B cell (primary cell): ENCODE measurements around the gene KIRREL3. TPM values are rescaled to one million over a fixed set of nuclear protein-coding genes. Genes with fewer than 3 reads are reported as not detected.

Experiments
- ATAC-seq: fragments of 200-7000 bp; cut with Tn5 transposase; one replicate; pipeline ENCODE4 v1.10.0; 2021; ENCODE audit warnings: low read depth, mild to moderate bottlenecking, moderate number of reproducible peaks, moderate library complexity
- CTCF ChIA-PET: fragments of 350-600 bp; sonication (Branson Sonifier 250); formaldehyde crosslinking; loops from one replicate; lab custom pipeline; 2021; ENCODE audit warnings: antibody characterized with exemption, inconsistent platforms; lab: Charles Lee
- POLR2A ChIA-PET: fragments of 350-600 bp; sonication (Branson Sonifier 250); formaldehyde crosslinking; loops from one replicate; lab custom pipeline; 2021; ENCODE audit warnings: antibody characterized with exemption; lab: Charles Lee
- DNase-seq: peaks from one replicate; pipeline ENCODE4 v3.0.0; 2013
- H2AFZ ChIP-seq: 2 replicates; pipeline ENCODE4 v1.6.1; 2012; ENCODE audit warnings: mild to moderate bottlenecking, low read depth, low read length; ENCODE audit not compliant: insufficient read depth, poor library complexity, severe bottlenecking
- H3K27ac ChIP-seq, 2 donors: 1 replicate in 1 of 2; 2 replicates in 1 of 2; pipeline ENCODE4 v1.5.1; 2012 to 2013; ENCODE audit warnings: low read length in 2 of 2, mild to moderate bottlenecking in 2 of 2, moderate library complexity in 1 of 2
- H3K27me3 ChIP-seq, 4 experiments: fragments of 200-600 bp in 1 of 4; sonication (generic) in 1 of 4; replicated peaks in 1 of 4; 1 replicate in 2 of 4; 2 replicates in 2 of 4; pipeline versions ENCODE4 v1.6.1 to v1.7.0; 2013 to 2016; ENCODE audit warnings: low read length in 3 of 4, mild to moderate bottlenecking in 2 of 4, mixed read lengths in 1 of 4, moderate library complexity in 1 of 4; ENCODE audit not compliant: insufficient read depth in 4 of 4, control insufficient read depth in 3 of 4; ENCODE audit errors: control extremely low read depth in 1 of 4
- H3K36me3 ChIP-seq, 2 experiments: replicated peaks in 1 of 2; 1 replicate in 1 of 2; 2 replicates in 1 of 2; pipeline versions ENCODE4 v1.6.1 to v1.7.1; 2013; ENCODE audit warnings: low read length in 1 of 2; ENCODE audit not compliant: insufficient read depth in 2 of 2, control insufficient read depth in 1 of 2; ENCODE audit errors: control extremely low read depth in 1 of 2, extremely low read depth in 1 of 2
- H3K4me1 ChIP-seq, 2 donors: fragments of 200-600 bp in 1 of 2; sonication (generic) in 1 of 2; 1 replicate in 1 of 2; 2 replicates in 1 of 2; pipeline versions ENCODE4 v1.5.1 to v1.6.1; 2013 to 2017; ENCODE audit warnings: low read length in 2 of 2; ENCODE audit not compliant: control insufficient read depth in 2 of 2, insufficient read depth in 2 of 2
- H3K4me2 ChIP-seq: replicated peaks from 2 replicates; pipeline ENCODE3; 2012; ENCODE audit warnings: mild to moderate bottlenecking, low read depth, low read length; ENCODE audit not compliant: poor library complexity, severe bottlenecking
- H3K4me3 ChIP-seq, 5 experiments: fragments of 200-600 bp in 1 of 5; sonication (generic) in 1 of 5; 1 replicate in 3 of 5; 2 replicates in 2 of 5; pipeline versions ENCODE4 v1.5.1 to v1.7.0; 2011 to 2016; ENCODE audit warnings: low read length in 4 of 5, mild to moderate bottlenecking in 4 of 5, low read depth in 2 of 5, control low read depth in 1 of 5, moderate library complexity in 1 of 5; ENCODE audit not compliant: insufficient read depth in 1 of 5; ENCODE audit errors: control extremely low read depth in 1 of 5, extremely low read depth in 1 of 5
- H3K79me2 ChIP-seq: fragments of 200-600 bp; sonication (generic); one replicate; pipeline ENCODE4 v1.6.0; 2016; ENCODE audit warnings: low read length; ENCODE audit not compliant: control insufficient read depth, insufficient read depth
- H3K9ac ChIP-seq: fragments of 200-600 bp; sonication (generic); 2 replicates; pipeline ENCODE4 v1.6.1; 2017; ENCODE audit warnings: mild to moderate bottlenecking, low read length, moderate library complexity
- H3K9me3 ChIP-seq, 3 donors: one replicate each; pipeline versions ENCODE4 v1.6.1 to v1.7.1; 2013; ENCODE audit warnings: low read length in 2 of 3; ENCODE audit not compliant: control insufficient read depth in 2 of 3, insufficient read depth in 1 of 3; ENCODE audit errors: control extremely low read depth in 1 of 3
- H4K20me1 ChIP-seq: 2 replicates; pipeline ENCODE4 v1.6.0; 2012; ENCODE audit warnings: mild to moderate bottlenecking, low read length; ENCODE audit not compliant: insufficient read depth, control insufficient read depth, poor library complexity, severe bottlenecking
- H3K27ac Mint-ChIP-seq: one replicate; pipeline ENCODE4 v1.8.0; 2021; ENCODE audit warnings: mixed read lengths
- H3K27me3 Mint-ChIP-seq: one replicate; pipeline ENCODE4 v1.8.0; 2021; ENCODE audit warnings: mixed read lengths
- H3K4me1 Mint-ChIP-seq: one replicate; pipeline ENCODE4 v1.8.0; 2021; ENCODE audit warnings: mixed read lengths
- H3K4me3 Mint-ChIP-seq: one replicate; pipeline ENCODE4 v1.8.0; 2021; ENCODE audit warnings: mixed read lengths
- H3K9me3 Mint-ChIP-seq: one replicate; pipeline ENCODE4 v1.8.0; 2022; ENCODE audit warnings: mixed read lengths; ENCODE audit not compliant: insufficient read depth
- CTCF ChIP-seq: fragments of 200-600 bp; IDR thresholded peaks from one replicate; pipeline ENCODE4 v1.8.0; 2022; ENCODE audit warnings: antibody characterized with exemption, mild to moderate bottlenecking
- EZH2 ChIP-seq: IDR thresholded peaks from 2 replicates; pipeline ENCODE4 v1.6.1; 2012; ENCODE audit warnings: borderline replicate concordance, low read depth, mild to moderate bottlenecking, moderate library complexity, low read length; ENCODE audit not compliant: insufficient read depth, poor library complexity, severe bottlenecking
- WGBS: methylation state at CpG from one replicate; pipeline ENCODE4 v1.1.5; 2013; ENCODE audit warnings: missing lambda C conversion rate; ENCODE audit not compliant: insufficient coverage; 5-methylcytosine and 5-hydroxymethylcytosine counted together
- intact Hi-C: fragments of 100-400 bp; cut with micrococcal nuclease; formaldehyde crosslinking; loops from one replicate; pipeline ENCODE4 v1.10.0; 2022
- polyA plus RNA-seq: library from polyadenylated mRNA; depleted of rRNA; stranded (reverse); fragments of >200 nt; gene quantifications from 2 replicates; pipeline ENCODE4 v1.2.3, GENCODE V29; 2012
- total RNA-seq, 2 donors: library from RNA; stranded (reverse); fragments of 120-200 nt in 1 of 2; gene quantifications; 1 replicate in 1 of 2; 2 replicates in 1 of 2; pipeline versions ENCODE4 v1.2.3 to v1.2.4, GENCODE V29; 2013 to 2022

The KIRREL3 gene
- total and polyA plus RNA-seq, 2 donors (not counting 1 experiment from before 2014, with no cell fraction given): not detected

GRCh38 chr11:126522606-126523005 lies 478.0 kb downstream of the KIRREL3 start:
- Histone ChIP-seq H3K4me1 (no peaks in the 10 kb centered on the region), H3K27me3 (no peaks in the 10 kb centered on the region), H2AFZ (no peak overlapping the region), H3K79me2 (no peaks in the 10 kb centered on the region), H3K27ac (no peak overlapping the region), H3K4me2 (no peak overlapping the region), H3K9ac (no peak overlapping the region), H3K36me3 (no peaks in the 10 kb centered on the region), H4K20me1 (no peaks in the 10 kb centered on the region), H3K9me3 (no peaks in the 10 kb centered on the region), H3K4me3 (no peak overlapping the region)
- ChIA-PET CTCF (no interaction called here), POLR2A (no interaction called here)
- Mint-ChIP-seq H3K9me3 (no peaks in the 10 kb centered on the region), H3K4me1 (no peaks in the 10 kb centered on the region), H3K4me3 (no peak overlapping the region), H3K27me3 (peaks cover 5% of the 10 kb centered on the region), H3K27ac (no peak overlapping the region)
- intact Hi-C loops: no loop called here
- ATAC-seq (no peak), DNase-seq (no peak)
- WGBS: 88% methylated on average over 3 of the region's 7 CpGs
- no peak for TF ChIP-seq EZH2
- TF ChIP-seq CTCF: no peak

GRCh38 chr11:126522152-126522551 lies 478.4 kb downstream of the KIRREL3 start:
- no peaks in the 10 kb centered on the region for H3K9me3 ChIP-seq
- H3K4me1 ChIP-seq: no peaks in the 10 kb centered on the region
- H2AFZ ChIP-seq: no peak overlapping the region
- CTCF ChIA-PET: no interaction called here
- H4K20me1 ChIP-seq: no peaks in the 10 kb centered on the region
- DNase-seq: no peak
- ATAC-seq: no peak
- Mint-ChIP-seq H3K27me3 (peaks cover 5% of the 10 kb centered on the region), H3K27ac (no peak overlapping the region), H3K4me1 (no peaks in the 10 kb centered on the region), H3K9me3 (no peaks in the 10 kb centered on the region), H3K4me3 (no peak overlapping the region)
- TF ChIP-seq CTCF: no peak
- TF ChIP-seq EZH2: no peak
- H3K79me2 ChIP-seq: no peaks in the 10 kb centered on the region
- H3K4me3 ChIP-seq: no peak overlapping the region
- POLR2A ChIA-PET: no interaction called here
- H3K27ac ChIP-seq: no peak overlapping the region
- no peak overlapping the region for H3K4me2 ChIP-seq
- no peaks in the 10 kb centered on the region for H3K27me3 ChIP-seq
- H3K9ac ChIP-seq: no peak overlapping the region
- intact Hi-C loops: no loop called here
- no peaks in the 10 kb centered on the region for H3K36me3 ChIP-seq
- 88% methylated on average over 2 of the region's 4 CpGs for WGBS
